NCI-H345 (cell line): ENCODE measurements around the gene CHST3.
"Not testable (repeated sequence)": the region's sequence is repeated elsewhere in the genome, so short reads cannot be mapped to it uniquely, and the experiment has no call there.

Experiments used
- DNase-seq: peaks from one replicate; lab custom pipeline; 2025; lab: John Stamatoyannopoulos, UW

CHST3 gene

DNA sequence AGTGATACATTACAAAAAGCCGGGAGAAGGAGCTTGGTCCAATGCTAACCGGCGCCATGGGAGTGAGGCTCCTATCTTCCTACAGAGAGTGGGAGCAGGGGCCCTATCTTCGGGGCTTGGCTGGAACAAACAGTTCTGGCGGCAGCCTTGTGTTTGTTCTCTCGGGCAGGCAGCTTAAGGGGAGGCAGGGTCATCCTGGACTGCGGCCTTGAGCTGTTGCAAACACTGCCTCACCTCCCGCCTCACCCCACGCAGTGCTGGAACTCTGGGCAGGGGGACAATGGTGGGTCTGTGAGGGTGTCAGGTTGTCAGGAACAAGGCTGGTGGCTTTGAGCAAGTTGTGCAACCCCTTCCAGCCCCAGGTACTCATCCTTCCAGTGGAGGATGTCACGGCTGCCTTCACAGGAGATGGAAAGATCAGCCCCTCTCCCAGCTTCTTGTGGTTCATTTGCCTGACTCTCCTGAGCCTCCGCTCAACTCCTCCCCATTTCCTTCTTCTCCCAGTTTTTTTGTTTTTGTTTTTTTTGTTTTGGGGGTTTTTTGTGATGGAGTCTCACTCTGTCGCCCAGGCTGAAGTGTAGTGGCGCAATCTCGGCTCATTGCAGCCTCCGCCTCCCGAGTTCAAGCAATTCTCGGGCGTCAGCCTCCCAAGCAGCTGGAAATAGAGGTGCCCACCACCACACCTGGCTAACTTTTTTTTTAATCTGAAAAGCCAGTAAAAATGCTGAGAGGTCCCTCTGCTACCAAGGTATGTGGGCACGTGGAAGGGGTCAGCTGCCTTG, 66.8 kb downstream of the CHST3 start:
- DNase-seq, result no peak

DNA sequence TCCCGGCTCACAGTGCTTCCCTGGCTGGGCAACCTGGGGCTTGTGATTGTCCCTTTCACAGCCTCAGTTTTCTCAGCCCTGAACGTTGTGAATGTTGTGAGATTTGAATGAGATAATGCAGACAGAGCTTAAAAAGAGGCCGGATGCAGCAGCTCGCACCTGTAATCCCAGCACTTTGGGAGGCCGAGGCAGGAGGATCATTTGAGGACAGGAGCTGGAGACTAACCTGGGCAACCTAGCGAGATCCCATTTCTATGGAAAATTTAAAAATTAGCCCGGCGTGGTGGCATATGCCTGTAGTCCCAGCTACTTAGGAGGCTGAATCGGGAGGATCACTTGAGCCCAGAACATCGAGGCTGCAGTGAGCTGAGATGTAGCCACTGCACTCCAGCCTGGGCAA, 67.5 kb downstream of the CHST3 start:
- DNase-seq, result no peak

DNA sequence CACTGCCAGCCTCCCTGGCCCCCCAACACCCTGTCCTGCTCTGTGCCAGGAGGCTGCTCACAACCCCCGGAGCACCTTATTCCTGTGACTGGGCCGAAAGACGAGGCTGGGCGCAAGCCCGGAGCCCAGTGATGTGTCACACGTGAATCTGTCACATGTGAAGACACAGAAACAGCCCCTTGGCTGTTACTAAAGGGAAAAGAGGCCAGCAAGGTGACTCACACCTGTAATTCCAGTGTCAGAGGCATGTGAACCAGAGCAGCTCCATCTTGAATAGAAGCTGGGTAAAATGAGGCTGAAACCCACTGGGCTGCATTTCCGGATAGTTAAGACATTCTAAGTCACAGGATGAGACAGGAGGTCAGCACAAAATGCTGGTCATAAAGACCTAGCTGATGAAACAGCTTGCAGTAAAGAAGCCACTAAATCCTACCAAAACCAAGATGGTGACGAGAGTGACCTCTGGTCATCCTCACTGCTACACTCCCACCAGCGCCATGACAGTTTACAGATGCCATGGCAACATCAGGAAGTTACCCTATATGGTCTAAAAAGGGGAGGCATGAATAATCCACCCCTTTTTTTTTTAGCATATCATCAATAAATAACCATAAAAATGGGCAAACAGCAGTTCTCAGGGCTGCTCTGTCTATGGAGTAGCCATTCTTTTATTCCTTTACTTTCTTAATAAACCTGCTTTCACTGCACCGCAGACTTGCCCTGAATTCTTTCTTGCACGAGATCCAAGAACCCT, 68.4 kb downstream of the CHST3 start:
- not testable (repeated sequence) for DNase-seq

DNA sequence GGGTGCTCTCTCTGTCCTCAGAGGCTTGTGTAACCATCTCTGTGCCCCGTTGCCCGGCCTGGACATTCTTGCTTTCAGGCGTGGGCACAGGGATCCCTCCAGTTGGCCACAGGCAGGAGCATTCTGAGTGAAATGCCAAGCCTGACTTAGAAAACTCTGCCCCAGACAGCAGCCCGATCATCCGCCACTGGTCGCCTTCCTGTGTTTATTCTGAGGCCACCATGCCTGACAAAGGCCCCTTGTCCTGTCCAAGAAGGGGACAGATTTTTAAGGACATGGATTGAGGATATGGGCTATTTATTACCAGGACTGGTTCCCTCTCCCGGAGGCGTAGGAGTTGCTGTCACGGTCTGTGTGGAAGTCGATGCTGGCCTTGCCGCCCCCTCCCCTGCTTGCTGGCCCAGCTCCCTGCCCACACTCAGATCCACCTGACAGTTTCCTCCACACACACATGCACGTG, 69.9 kb downstream of the CHST3 start:
- no peak for DNase-seq

DNA sequence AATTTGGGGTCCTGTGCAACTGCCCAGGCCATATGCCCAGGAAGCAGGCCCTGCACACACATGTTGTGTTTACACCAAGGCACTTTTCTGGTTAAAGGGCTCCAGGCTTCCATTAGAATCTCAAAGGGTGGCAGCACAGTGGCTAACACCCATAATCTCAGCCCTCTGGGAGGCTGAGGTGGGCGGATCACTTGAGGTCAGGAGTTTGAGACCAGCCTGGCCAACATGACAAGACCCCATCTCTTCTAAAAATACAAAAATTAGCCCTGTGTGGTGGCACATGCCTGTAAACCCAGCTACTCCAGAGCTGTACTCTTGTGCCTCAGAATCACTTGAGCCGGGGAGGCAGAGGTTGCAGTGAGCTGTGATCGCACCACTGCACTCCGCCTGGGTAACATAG, 70.6 kb downstream of the CHST3 start:
- DNase-seq, result no peak

DNA sequence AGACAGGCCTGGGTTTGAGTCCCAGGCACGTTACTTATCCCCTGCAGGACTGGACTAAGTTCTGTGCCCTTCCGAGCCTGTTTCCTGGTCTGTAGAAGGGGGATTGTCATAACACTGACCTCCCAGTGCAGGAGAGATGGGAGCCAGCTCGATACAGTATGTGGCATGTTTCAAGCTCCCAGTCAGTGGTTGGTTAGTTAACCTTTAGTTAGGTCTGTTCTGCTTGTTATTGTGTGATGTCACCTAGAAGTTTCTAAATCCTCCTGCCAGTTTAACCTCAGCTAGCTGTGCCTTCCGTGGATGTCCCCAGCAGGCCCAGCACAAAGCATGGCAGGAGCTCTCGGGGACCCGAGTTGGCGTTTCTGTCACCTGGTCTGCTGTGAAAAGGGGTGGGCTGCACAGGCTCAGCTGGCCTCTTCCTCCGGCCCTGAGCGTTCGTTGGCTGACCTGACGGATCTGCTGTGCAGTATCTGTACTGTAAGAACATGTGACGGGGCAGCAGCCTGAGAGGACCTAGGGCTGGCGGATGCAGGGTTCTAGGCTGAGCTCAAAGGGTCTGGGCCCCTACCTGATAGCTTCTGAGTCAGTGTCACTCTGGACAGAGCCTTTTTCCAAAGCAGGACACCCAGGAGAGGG, 71.2 kb downstream of the CHST3 start:
- no peak for DNase-seq

DNA sequence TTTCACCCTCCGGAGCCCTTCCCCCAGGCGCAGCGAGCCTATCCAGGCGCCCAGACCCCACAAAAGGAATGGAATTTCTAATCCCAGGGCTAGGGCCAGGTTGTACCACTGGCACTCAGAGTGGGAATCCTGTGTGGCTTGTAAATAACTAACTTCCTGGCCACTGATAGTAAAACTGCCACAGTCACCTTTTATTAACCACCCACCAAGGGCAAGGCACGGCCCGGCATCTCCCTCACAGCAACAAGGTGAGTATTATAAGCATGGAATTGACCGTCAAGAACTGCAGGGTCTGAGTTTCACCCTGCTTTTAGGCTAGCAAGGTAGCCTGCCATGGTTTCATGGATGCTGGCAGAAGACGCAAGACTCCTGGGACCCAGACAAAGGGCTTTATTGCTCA, 73.1 kb downstream of the CHST3 start:
- no peak for DNase-seq

DNA sequence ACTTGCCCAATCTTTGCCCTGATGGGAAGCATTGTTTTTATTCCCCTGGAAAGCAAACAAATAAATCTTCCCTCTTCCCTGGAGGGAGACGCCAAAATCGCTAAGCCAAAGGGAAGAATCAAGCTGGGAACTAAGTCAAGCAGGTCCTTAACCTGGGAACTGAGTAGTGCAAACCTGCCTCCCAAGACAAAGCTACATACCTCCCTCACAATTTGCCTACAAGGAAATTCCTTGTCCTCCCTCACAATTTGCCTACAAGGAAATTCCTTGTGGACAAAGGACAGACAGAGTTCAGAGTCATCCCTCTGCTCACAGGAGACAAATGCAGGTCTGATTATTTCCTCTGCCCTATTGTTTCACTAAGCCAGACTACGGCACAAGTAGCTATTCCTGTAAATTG, 73.6 kb downstream of the CHST3 start:
- DNase-seq, result no peak

DNA sequence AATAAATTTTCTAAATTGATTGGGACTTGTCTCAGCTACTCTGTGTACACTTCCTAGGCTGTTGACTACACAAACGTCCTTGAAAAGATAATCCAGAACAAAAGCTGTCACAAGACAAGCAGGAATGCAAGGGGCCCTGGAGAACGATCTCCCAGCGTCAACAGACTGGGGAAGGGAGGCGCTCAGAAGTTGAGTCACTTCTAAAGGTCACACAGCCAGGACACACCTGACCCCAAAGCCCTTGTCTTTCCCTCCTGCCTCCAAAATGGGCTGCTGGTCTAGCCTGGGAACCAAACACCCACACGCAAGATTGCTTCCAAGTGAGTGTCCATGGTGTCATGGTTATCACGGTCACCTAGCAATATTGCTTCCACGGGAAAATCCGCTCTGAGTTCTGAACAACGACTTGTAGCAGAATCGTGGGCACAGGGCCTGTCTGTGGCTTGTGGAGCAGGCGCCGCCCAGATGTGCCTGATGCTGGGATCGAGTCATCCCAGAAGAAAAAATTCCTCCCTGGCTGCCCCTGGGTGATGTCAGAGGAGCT, 74.3 kb downstream of the CHST3 start:
- DNase-seq, result no peak

DNA sequence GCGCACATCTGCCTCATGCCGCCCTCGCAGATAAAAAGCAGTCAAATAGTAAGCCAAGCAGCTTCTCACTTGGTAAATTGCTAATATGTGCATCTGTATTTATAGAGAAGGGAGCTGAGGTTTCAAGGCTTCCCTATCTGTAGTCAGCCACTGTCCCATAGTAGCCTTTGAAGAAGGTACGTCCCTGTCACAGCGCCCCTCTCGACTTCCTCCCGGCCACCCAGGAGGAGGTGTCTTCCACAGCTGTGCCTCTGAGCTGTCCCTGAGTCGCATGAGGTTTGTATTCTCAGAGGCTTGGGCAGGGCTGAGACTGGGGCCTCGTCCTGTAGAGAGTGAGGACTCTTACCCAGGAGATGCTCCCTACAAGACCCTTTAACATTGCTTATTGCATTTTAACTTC, 75.2 kb downstream of the CHST3 start:
- DNase-seq, result no peak

DNA sequence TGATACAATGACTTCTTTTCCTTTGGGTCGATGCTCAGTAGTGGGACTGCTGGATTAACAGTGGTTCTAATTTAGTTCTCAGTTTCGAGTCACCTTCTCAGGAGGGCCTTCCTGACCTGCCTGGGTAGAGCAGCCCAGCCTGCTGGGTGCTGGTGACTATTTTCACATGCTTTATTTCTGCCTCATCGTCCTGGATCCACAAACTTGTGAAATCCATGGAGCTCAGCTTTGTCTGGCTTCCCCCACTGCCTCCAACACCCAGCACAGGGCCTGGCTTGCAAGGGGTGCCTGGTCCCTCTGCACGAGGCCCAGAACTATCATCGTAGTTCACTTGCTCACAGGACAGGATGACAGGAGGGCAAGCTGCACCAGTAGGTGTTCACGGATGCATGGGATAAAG, 77.3 kb downstream of the CHST3 start:
- DNase-seq, result no peak

DNA sequence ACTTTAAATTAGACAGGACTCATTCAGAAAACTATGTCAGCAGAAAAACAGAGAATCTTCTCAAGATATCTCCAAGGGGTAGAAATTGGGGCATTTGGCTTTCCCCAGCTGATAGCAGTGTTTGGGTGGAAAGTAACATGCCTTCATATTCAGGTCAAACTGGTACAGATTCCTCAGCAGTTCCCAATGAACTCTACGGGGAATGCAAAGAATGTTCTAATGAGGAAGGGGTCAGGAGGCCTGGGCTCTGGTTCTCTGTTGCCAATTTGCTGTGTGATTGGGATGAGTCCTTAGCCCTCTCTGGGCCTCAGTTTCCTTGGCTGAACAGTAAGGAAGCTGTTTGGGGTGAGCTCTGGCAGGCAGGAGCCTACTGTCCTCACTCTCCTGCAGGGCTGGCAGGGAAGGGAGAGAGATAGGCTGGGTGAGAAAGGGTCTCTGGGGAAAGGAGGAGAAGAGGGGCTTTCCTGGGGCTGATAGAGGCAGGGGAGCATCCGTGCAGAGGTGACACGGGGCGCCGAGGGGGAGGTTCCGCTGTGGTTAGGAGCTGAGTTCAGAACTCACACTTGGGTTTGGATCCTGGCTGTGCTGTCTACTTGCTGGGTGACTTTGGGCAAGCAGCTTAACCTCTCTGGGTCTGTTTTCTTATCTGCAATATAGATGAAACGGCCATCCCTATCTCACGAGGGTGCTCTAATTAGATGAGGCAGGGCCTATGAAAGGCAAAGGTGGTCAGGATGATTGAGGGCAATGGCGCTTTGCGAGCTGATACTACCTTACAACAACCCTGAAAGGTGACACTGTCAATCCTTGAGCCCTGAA, 79.0 kb downstream of the CHST3 start:
- DNase-seq, result no peak

DNA sequence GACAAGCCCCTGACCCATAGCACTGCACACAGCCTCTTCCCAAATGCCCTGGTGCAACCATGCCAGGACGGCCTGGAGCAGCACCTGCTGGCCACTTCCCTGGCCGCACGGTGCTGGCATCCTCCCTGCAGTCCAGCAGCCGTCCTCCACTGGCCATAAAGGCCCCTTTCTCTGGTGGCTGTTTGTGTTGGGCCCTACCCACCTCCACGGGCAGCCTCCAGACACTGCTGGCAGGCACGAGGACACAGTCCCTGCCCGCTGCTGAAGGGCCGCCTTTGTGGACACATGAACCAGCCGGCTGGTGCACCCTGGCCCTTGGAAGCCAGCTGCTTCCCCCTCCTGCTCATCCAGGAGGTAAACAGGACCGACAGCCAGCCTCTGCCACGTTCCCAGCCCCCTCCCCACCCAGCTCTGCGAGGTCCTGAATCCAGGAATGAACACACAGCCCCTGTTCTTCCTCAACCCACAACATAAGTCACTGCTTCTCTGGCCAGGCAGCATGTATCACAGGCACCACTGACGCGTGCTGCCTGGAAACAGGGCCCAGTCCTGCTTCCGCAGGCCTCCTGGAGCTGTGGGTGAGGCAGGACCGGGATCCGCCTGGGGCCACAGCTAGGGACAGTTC, 80.3 kb downstream of the CHST3 start:
- no peak for DNase-seq

DNA sequence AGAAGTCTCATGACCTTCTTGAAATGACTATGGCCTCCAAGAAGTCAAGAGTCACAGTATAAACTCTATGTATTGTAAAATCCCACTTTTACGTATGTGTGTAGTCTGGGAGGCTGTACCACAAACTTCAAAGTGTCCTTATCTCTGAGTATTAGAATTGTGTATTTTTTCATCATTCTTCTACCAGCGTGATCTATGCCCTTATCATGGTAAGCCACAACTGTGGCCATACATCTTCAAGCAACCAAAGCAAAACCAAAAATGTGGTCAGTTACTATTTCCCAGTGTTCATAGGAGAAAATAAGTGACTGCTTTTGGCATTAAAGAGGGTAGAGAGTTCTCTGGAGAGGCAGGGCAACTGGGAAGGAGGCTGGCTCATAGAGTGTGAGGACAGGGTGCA, 81.4 kb downstream of the CHST3 start:
- DNase-seq, result no peak

DNA sequence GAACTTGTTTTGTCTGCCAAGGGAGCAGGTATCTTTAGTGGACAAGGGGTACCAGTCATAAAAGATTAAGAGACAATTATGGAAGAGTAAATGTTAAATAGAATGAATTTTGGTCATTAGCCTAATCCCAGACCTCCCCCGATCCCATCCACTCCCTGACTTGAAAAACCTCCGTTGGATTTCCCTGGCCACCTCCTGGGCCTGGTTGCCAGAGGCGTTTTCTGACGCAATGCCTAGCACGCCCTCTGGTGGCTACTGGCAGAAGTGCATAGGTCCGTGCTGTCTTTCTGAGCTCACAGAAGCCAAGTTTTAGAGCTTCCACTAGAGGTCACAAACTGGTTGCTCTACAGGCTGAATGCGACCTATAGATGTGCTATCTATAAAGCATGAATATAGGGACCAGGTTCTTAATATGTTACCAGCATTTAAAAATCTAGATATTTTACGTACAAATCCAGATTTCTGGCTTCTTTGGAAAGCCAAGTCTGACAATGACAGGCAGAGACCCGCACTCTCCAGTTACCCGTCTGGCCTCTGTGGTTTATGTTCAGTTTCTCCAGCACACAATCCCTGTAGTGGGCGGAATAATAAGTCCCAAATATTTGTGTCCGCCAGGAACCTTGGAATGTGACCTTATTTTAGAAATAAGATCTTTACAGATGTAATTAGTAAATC, 84.4 kb downstream of the CHST3 start:
- peak; percentile 84 for DNase-seq

DNA sequence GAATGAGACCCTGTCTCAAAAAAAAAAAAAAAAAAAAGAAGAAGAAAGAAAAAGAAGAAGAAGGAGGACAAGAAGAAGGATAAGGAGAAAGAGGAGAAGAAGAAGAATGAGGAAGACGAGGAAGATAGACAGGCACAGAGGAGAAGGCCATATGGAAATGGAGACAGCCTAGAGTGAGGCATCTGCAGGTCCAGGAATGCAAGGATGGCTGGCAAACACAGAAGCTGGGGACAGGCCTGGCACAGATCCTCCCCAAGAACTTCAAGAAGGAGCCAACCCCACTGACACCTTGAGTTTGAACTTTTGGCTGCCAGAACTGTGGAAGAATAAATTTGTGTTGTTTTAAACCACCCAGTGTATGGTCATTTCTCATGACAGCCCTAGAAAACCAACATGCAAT, 85.3 kb downstream of the CHST3 start:
- no peak for DNase-seq

DNA sequence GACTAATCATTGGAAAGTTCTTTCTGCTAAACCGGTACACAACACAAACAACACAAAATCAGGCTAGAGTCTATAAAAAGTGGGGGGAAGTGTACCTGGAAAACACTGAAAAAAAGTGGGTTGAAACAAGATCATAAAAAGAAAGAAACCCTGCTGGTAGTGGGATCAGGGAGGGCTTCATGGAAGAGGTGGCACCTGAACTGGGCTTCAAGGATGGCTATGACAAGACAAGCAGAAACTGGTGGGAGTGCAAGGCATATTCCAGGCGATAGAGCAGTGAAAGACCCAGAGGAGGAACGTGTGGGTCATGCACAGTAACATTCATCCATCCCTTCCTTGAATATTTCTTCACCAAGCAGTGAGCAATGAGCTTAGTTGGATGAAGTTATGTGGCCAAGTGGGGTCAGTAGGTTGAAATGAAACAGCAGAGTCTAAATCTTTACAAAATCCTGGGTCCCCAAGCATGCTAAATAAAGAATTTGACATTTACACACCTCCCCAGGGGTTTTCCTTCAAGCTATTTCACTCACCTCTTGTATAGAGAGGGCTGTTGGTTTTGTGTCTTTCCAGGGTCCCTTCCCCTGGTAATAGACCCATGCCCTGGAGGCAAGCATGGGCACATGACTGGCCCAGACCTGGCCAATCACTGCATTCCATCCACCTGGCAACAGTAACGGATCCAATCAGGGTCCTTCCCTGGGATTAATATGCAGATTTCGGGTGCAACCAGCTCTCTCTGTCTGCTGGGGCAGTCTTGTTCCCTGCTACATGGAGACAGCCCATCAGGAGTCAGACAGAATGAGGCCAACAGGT, 86.0 kb downstream of the CHST3 start:
- DNase-seq, result no peak

DNA sequence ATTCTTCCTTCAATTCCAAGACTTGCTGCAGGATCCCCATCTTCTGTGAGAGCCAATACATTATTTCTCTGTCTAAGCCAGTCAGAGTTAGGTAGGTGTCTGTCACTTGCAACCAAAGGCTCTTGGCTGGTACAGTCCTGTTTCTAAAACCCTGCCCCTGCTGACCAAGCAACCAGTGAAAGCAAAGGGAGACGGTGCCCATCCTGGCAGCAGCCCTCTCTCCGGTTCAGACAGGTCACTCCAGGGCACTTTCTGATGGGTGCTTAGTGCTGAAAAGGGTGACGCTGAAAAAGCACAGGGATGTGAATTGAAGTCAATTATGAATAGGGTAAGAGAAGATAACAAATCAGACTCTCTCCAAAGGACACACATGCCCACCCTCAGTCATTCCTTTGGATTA, 86.7 kb downstream of the CHST3 start:
- DNase-seq, result no peak

DNA sequence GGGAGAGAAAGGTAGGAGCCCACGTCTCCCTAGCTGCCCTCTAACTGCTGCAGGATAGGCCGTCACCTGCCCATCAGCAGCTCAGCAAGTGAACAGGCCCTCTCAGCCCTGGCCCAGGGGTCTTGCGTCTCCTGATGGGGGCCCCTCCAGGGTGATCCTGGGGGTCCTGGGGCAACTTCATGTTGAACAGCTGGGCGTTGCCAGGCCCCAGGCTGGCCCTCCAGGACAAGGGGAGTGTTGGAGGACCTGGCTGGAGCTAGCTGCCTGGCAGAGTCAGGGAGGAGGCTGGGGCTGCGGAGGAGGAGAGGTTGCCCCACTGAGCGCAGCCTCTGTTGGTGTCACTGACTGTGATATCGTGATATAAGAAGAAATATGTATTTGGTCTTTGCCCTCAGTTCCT, 89.5 kb downstream of the CHST3 start:
- no peak for DNase-seq

DNA sequence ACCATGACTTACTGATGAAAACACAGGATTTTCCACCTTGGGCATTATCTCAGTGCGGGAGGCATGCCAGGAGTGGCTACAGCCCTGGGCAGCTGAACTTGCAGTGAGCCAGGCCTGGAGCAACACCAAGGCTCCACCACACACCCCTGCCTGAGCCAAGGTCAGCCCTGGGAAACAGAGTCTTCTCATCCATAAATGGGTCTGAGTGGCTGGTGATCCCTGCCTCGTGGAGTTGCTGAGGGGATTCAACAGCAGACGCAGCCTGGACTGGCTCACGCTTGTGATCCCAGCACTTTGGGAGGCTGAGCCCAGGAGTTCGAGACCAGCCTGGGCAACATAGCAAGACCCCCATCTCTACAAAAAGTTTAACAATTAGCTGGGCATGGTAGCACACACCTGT, 91.9 kb downstream of the CHST3 start:
- DNase-seq, result no peak
